ENCODE data around the gene ARFIP1.

DNA sequence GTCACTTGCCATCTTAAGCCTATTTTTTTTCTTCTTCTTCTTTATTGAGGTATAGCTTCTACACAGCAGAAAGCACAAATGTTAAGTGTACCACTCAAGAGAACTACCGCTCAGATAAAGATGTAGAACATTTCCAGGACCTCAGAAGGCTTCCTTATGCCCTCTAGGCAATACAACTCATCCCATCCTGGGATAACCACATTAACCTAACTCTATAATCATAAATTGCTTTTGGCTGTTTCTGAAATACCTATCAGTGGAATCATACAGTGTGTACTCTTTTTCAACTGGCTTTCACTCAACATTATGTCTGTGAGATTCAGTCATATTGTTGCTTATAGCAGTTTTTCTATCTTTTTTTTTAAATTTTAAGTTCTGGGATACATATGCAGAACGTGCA is 51.7 kb downstream of the ARFIP1 start:
- no peak for TF ChIP-seq POLR2A (IDR thresholded peaks at IDR 0.05; ENCODE audit: low read length)
- no peak for TF ChIP-seq GATA1 (IDR thresholded peaks at IDR 0.05; ENCODE audit: low read depth, low read length)

All from erythroblast (primary cell).